Measurements from ENCODE around the gene KCNC1. TPM values are rescaled to one million over a fixed set of nuclear protein-coding genes. Genes with fewer than 3 reads are reported as not detected.

The KCNC1 gene
- polyA plus RNA-seq, 1 of the 3 experiments (the other 2 are of a cell fraction): 0.18 TPM

Other genes with a start within 250 kb of the KCNC1 start
- gene USH1C, start 190.4 kb upstream of the KCNC1 start, polyA plus RNA-seq (2012; rRNA removed): not detected in 2 replicates
- gene OTOG, start 187.5 kb upstream of the KCNC1 start, polyA plus RNA-seq (2012; rRNA removed): not detected in 2 replicates
- not detected in 2 replicates for gene MYOD1, start 15.2 kb upstream of the KCNC1 start, polyA plus RNA-seq (2012; rRNA removed)

Measured in SK-N-SH (cell line).